Measurements from ENCODE around the gene HOXC12.

HOXC12 gene

DNA sequence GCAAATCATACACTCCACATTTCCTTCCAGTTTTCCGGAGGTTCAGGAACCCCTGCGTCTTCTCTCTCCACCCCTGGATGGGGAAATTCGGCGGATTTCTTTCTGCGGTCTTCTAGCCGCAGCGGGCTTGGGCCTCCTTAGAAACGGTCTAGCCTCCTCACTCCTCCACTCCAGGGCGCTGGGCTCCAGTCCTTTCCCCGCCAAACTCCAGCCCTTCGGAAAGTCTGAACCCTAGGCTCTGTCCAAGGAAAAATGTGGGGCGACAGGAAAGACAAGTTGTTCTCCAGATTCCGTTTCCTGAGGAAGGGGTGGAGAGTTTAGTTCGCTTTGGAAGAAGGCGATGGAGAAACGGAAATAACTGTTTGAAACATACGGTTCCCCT lies 28.9 kb downstream of the HOXC12 start:
- DNase-seq (ENCODE audit: low read depth), result no peak
- H3K4me3 ChIP-seq (ENCODE audit: low read depth, low read length), result no peak overlapping the region
- TF ChIP-seq, protein P1, sequence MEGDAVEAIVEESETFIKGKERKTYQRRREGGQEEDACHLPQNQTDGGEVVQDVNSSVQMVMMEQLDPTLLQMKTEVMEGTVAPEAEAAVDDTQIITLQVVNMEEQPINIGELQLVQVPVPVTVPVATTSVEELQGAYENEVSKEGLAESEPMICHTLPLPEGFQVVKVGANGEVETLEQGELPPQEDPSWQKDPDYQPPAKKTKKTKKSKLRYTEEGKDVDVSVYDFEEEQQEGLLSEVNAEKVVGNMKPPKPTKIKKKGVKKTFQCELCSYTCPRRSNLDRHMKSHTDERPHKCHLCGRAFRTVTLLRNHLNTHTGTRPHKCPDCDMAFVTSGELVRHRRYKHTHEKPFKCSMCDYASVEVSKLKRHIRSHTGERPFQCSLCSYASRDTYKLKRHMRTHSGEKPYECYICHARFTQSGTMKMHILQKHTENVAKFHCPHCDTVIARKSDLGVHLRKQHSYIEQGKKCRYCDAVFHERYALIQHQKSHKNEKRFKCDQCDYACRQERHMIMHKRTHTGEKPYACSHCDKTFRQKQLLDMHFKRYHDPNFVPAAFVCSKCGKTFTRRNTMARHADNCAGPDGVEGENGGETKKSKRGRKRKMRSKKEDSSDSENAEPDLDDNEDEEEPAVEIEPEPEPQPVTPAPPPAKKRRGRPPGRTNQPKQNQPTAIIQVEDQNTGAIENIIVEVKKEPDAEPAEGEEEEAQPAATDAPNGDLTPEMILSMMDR (IDR thresholded peaks at IDR 0.05; ENCODE audit: insufficient read depth, low read depth, low read length, missing control alignments), result no peak

DNA sequence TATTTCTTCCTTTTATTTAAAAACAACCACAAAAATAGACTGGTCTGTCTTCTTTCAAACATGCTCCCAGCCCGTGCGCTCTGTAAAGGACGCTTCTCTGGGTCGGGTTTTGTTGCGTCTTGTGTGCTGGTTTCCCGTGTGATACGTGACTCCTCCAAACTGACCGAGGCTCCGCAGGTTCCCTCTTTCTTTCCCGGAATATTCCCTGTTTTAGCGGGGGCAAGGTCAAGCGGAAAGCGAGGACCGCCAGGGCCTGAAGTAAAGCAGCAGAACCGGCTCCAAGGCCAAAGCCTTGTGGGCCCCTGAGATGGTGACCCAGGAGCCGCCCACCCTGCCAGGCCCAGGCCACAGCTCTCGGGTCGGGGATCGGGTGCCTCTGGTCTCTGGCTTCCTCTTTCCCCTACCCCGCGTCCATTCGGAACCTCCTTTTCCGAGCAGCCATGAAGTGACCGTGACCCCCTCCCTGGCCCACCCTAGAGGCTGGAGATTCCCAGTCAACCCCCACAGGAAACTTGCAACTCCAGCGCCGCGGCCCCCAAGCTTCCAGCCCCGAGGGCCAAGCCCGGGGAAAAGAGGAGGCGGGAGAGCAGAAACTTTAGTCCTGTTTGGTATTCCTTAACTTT lies 29.4 kb downstream of the HOXC12 start:
- TF ChIP-seq, protein P1 (IDR thresholded peaks at IDR 0.05; ENCODE audit: insufficient read depth, low read depth, low read length, missing control alignments), result no peak
- H3K4me3 ChIP-seq (ENCODE audit: low read depth, low read length), result no peak overlapping the region
- no peak for DNase-seq (ENCODE audit: low read depth)

DNA sequence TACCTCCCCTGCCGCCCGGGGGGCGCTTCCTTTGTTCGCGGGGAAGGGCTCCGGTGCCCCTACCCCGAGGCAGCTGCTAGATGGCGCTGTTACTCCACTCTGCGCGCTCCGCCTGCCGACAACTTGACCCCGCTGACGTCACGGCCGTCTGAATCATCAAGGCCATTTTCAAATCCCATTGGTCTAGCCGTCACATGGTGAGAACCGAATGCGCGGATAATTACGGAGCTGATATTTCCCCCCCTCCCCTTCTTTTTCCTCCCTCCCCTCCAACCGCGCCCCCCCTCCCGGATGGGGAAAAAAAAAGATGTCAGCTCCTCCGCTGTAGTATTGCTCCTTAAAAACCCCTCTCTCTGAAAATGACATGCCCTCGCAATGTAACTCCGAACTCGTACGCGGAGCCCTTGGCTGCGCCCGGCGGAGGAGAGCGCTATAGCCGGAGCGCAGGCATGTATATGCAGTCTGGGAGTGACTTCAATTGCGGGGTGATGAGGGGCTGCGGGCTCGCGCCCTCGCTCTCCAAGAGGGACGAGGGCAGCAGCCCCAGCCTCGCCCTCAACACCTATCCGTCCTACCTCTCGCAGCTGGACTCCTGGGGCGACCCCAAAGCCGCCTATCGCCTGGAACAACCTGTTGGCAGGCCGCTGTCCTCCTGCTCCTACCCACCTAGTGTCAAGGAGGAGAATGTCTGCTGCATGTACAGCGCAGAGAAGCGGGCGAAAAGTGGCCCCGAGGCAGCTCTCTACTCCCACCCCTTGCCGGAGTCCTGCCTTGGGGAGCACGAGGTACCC lies 30.4 kb downstream of the HOXC12 start, which contains the start of gene HOXC10:
Gene HOXC10, plus strand, starts transcription at position 246 of the 791 bp plus-strand sequence. Its CDS starts 114 bp downstream, at position 360.
- no peak within 1 kb of the TSS; the same call in 1 of the 2 replicates for H3K4me3 ChIP-seq (ENCODE audit: low read depth, low read length)
- TF ChIP-seq, protein P1 (IDR thresholded peaks at IDR 0.05; ENCODE audit: insufficient read depth, low read depth, low read length, missing control alignments), result peak; percentile 72
- peak; percentile 86 for DNase-seq (ENCODE audit: low read depth)

DNA sequence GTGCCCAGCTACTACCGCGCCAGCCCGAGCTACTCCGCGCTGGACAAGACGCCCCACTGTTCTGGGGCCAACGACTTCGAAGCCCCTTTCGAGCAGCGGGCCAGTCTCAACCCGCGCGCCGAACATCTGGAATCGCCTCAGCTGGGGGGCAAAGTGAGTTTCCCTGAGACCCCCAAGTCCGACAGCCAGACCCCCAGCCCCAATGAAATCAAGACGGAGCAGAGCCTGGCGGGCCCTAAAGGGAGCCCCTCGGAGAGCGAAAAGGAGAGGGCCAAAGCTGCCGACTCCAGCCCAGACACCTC lies 30.9 kb downstream of the HOXC12 start:
- TF ChIP-seq, protein P1 (IDR thresholded peaks at IDR 0.05; ENCODE audit: insufficient read depth, low read depth, low read length, missing control alignments), result no peak
- H3K4me3 ChIP-seq (ENCODE audit: low read depth, low read length), result no peak overlapping the region
- DNase-seq (ENCODE audit: low read depth), result no peak

DNA sequence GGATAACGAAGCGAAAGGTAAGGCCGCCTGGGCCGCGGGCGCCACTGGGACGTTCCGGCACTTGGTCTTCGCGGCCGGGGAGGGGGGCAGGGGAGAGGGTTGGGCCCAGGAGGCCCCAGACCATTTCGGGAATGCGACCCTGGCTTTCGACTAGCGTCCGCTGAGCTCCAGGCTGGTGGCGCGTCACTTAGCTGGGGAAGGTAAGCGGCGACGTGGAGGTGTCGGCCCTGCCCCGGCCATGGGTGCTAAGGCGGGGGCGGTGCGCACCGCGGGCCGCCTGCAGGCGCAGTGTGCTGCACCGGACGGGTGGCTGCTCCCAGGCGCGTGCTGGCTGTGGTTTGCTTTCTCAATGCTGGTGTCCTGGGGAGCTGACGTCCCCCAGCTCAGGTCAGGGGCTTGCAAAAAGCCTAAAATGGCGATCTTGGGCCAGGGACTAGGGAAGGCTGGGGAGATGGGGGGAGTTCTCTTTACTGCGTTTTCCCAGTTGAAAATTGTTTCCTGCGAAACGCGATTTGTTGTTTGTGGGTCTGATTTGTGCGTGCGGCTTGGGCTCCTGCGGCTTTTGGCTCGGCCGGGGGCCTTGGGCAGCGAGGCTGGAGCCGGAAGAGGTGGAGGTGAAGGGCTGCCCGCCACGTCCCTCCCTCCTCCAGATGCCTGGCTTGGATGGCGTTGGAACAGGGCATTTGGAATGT lies 31.4 kb downstream of the HOXC12 start:
- no peak for DNase-seq (ENCODE audit: low read depth)
- TF ChIP-seq, protein P1 (IDR thresholded peaks at IDR 0.05; ENCODE audit: insufficient read depth, low read depth, low read length, missing control alignments), result no peak
- no peak overlapping the region for H3K4me3 ChIP-seq (ENCODE audit: low read depth, low read length)

DNA sequence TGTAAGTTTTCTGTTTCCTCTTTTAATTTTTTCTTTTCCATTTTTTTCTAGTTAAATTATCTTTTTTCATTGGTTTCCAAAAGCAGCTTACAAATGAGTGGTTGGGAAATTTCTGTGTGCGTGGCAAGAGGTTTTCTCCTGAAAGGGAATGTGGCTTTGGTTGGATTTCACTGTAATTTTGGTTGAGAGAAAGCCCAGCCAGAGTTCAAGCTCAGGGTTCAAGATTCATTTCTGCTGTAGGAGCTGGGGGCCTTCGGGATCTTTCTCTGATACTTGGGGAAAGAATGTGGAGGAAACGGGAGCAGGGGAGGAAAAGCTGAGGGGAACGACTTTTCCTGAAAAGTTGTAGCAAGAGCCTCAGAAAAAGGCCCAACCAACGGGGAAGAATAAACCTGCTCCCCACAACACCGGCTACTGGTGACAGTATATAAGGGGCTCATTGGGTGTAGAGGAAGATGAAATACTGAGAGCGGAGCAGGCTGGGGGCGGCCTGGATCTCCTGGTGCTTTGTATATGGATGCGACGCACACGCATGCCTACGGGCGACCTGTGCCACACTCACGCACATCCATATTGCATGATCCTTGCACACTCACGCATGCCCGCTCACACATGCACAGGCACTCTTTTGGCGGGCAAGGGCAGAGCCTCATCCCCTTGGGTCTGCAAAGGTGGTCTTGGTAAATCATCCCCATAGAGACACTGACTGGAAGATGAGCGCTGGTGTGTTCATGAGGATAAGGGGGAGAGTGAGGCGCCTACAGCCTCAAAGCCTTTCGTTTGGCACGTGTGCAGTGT lies 32.2 kb downstream of the HOXC12 start:
- TF ChIP-seq, protein P1 (IDR thresholded peaks at IDR 0.05; ENCODE audit: insufficient read depth, low read depth, low read length, missing control alignments), result no peak
- DNase-seq (ENCODE audit: low read depth), result no peak
- no peak overlapping the region for H3K4me3 ChIP-seq (ENCODE audit: low read depth, low read length)

All from GM12865 (cell line).